HG02840 (cell line): Measurements from ENCODE around the gene CEACAM16.
"Not testable (repeated sequence)": the region's sequence is repeated elsewhere in the genome, so short reads cannot be mapped to it uniquely, and the experiment has no call there.

ENCODE experiments used
- ATAC-seq: cut with Tn5 transposase; IDR thresholded peaks from one replicate; pipeline ENCODE4 v1.9.1; 2021; ENCODE audit warnings: mild to moderate bottlenecking, moderate library complexity, moderate number of reproducible peaks; ENCODE audit not compliant: unreplicated experiment, low FRiP score

The CEACAM16 gene

GRCh38 chr19:44675521-44675920 is 23.4 kb upstream of the CEACAM16 start:
- ATAC-seq, result no peak

- no peak for ATAC-seq
Measured at GRCh38 chr19:44677019-44677811, 21.7 kb upstream of the CEACAM16 start.

- no peak for ATAC-seq
Measured at GRCh38 chr19:44680536-44680935, 18.4 kb upstream of the CEACAM16 start.

GRCh38 chr19:44681992-44682790 is 16.8 kb upstream of the CEACAM16 start:
- no peak for ATAC-seq

- no peak for ATAC-seq
Measured at GRCh38 chr19:44682807-44683206, 16.1 kb upstream of the CEACAM16 start.

GRCh38 chr19:44683434-44684210 is 15.3 kb upstream of the CEACAM16 start:
- no peak for ATAC-seq

GRCh38 chr19:44684396-44684795 is 14.6 kb upstream of the CEACAM16 start:
- not testable (repeated sequence) for ATAC-seq

- ATAC-seq, result no peak
Measured at GRCh38 chr19:44684892-44685863, 13.8 kb upstream of the CEACAM16 start.

- no peak for ATAC-seq
Measured at GRCh38 chr19:44685877-44686276, 13.1 kb upstream of the CEACAM16 start.

GRCh38 chr19:44686896-44687295 is 12.1 kb upstream of the CEACAM16 start:
- no peak for ATAC-seq

- no peak for ATAC-seq
Measured at GRCh38 chr19:44687888-44688287, 11.1 kb upstream of the CEACAM16 start.

- ATAC-seq, result no peak
Measured at GRCh38 chr19:44689290-44690130, 9.4 kb upstream of the CEACAM16 start.

- ATAC-seq, result no peak
Measured at GRCh38 chr19:44690131-44690440, 8.9 kb upstream of the CEACAM16 start.

- ATAC-seq, result peak; percentile 13
Measured at GRCh38 chr19:44692379-44692721, 6.6 kb upstream of the CEACAM16 start.

- ATAC-seq, result no peak
Measured at GRCh38 chr19:44694184-44694579, 4.8 kb upstream of the CEACAM16 start.

GRCh38 chr19:44696939-44697669 is 1.8 kb upstream of the CEACAM16 start:
- ATAC-seq, result no peak

- ATAC-seq, result no peak
Measured at GRCh38 chr19:44697670-44698034, 1.3 kb upstream of the CEACAM16 start.

GRCh38 chr19:44700547-44700946 is 1.6 kb downstream of the CEACAM16 start:
- no peak for ATAC-seq

- no peak for ATAC-seq
Measured at GRCh38 chr19:44701228-44701627, 2.3 kb downstream of the CEACAM16 start.
